GM04504 (cell line): ENCODE data around the gene UFSP2.

ENCODE experiments used
- DNase-seq: peaks from one replicate; pipeline ENCODE4 v3.0.0-alpha.2; 2012; ENCODE audit warnings: low read depth

The UFSP2 gene, protein sequence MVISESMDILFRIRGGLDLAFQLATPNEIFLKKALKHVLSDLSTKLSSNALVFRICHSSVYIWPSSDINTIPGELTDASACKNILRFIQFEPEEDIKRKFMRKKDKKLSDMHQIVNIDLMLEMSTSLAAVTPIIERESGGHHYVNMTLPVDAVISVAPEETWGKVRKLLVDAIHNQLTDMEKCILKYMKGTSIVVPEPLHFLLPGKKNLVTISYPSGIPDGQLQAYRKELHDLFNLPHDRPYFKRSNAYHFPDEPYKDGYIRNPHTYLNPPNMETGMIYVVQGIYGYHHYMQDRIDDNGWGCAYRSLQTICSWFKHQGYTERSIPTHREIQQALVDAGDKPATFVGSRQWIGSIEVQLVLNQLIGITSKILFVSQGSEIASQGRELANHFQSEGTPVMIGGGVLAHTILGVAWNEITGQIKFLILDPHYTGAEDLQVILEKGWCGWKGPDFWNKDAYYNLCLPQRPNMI

GRCh38 chr4:185425647-185426352 is at the start of gene UFSP2:
Gene UFSP2, minus strand, starts transcription at chr4:185425964. Its CDS starts 96 bp downstream, at chr4:185425868.
- peak; percentile 77 for DNase-seq

GRCh38 chr4:185473247-185473646 is 47.5 kb upstream of the UFSP2 start:
- no peak for DNase-seq

GRCh38 chr4:185472103-185472542 is 46.4 kb upstream of the UFSP2 start:
- no peak for DNase-seq

DNA sequence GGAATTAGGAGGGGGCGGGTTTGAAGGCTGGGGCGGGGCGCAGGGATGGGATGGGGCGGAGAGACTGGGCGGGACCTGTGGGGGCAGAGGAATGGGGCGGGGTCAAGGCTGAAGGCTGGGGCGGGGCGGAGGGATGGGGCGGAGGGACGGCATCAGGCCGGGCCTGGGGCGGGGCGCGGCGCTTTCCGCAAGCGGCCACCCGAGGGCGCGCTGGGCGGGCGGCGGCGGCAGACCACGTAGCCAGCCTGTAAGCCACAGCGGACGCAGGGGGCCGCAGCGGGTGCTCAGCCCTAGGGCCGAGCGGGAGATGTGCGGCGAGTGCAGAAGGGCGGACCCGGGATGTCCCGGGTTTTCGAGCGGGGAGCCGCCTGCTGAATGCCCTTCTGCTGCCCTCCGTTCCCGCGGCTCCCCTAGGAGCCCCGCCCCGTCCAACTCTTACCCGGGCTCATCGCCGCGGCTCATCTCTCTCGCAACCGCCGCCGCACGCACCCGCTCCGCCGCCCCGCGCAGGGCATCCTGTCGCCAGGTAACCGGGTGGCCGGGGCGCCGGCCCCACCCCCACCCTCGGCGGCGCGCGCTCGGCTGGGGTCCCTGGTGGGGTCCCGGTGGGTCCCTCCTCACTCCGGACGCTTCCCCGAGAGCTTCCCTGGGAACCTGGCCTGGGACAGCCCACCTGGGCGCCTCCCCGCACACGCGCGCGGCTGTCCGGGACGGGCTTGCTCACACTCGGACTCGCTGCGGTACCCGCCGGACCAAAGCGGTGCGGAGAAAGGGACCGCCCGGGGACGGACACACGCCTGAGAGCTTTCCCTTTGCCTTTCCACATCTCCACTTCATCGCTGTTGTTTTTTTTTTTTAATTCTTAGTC is 45.7 kb upstream of the UFSP2 start, which contains the start of gene CCDC110:
CCDC110 (minus strand) TSS at position 499 of the 868 bp plus-strand sequence; CDS start at position 449, 50 bp downstream.
- peak; percentile 77 for DNase-seq

DNA sequence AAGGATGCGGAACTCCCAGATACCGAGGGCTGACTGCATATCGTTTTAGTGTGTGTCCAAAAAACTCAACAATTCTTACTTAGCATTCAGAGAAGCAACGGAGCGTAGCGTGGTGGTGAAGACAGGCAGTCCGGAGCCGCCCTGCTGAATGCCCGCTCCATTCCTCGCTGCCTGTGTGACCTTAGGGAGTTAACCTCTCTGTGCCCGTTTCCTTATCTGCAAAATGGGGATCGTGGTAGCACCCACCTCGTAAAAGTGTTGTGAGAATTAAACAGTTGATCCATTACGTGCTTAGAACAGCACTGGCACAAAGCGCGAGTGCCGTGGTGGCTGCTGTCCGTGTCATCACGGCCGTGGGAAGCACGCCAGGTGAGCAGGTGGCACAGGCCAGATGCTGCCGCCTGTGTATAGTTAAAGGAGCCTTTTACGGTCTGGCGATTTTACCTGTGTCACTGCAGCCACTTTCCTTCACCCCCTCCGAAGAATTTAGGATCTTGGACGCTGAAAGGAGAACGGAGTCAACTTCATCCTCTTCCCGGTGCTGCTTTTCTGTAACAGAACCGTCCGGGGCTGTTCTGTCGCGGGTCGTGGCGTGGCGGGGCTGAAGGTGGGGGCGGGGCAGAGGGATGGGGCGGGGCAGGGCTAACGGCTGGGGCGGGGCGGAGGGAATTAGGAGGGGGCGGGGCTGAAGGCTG is 44.9 kb upstream of the UFSP2 start:
- DNase-seq = no peak

GRCh38 chr4:185469580-185470154 is 43.9 kb upstream of the UFSP2 start:
- no peak for DNase-seq

DNA sequence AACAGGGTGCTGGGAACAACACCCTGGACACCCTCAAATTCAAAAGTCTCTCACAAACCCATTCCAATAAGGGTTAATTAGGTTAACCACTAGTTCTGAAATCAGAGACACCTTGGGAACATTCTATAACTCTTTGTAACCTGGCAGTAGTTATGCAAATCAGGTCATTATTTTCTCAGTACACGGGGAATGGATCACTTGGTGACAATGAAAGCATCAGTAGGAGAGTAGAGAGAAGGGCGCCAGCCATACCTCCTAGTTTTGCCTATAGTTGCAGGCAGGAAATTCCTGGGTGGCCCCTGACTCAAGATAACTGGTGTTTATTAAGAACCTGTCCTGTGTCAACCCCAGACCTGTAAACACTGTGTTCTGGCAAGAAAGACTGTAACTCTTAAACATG is 43.2 kb upstream of the UFSP2 start:
- DNase-seq = no peak

DNA sequence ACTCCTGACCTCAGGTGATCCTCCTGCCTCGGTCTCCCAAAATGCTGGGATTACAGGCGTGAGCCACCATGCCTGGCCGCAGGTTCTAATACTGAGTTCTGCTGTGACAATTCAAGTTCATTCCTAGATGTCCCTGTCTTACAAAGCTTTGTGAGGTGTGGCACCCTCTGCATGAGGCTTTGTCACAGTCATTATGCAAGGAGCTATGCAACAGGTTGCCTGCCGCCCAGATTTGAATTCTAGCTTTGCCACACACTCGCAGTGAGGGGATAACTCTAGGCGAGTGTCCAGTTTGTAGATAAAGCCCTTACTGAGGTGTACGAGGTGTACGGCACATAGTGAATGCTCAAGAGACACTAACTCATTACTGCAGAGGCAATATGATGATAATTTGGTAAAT is 42.2 kb upstream of the UFSP2 start:
- no peak for DNase-seq

GRCh38 chr4:185467101-185467500 is 41.3 kb upstream of the UFSP2 start:
- no peak for DNase-seq

- no peak for DNase-seq
Measured at GRCh38 chr4:185465707-185466106, 39.9 kb upstream of the UFSP2 start.

GRCh38 chr4:185464887-185465286 is 39.1 kb upstream of the UFSP2 start:
- DNase-seq = no peak

DNA sequence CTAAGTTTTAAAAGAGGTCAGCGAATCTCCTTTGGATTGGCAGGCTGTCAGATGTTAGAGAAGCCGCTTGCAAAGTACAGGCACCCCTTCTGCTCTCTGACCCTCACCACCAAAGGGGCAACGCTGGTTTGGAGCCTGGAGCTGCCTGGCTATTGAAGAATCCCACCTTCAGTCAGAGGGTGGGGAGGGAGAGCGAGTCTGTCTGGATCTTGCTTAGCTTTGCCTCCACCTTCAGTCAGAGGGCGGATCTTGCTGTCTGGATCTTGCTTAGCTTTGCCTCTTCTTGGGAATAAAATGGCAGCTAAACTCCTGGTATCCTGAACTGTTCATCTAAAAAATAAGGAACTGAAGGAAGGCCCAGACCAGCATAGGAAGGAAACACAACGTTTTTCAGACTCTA is 38.4 kb upstream of the UFSP2 start:
- no peak for DNase-seq

DNA sequence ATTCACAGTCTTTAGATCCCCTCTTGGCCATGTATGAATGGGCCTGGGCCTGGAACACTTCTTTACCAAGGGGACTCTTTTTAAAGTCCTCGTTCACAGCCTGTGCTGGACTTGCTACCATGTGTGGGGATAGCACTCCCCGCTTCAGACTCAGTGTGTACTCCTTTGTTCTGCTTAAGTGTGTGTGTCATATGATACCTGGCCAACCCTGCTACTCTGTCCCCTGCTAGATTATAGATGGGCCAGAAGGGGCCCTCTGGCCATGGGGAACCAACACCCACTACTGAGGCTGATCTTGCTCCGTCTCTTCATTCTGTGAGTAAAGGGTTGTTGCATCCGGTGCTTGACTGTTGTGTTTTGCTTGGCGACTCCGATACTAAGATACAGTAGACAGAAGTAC is 37.8 kb upstream of the UFSP2 start:
- no peak for DNase-seq

DNA sequence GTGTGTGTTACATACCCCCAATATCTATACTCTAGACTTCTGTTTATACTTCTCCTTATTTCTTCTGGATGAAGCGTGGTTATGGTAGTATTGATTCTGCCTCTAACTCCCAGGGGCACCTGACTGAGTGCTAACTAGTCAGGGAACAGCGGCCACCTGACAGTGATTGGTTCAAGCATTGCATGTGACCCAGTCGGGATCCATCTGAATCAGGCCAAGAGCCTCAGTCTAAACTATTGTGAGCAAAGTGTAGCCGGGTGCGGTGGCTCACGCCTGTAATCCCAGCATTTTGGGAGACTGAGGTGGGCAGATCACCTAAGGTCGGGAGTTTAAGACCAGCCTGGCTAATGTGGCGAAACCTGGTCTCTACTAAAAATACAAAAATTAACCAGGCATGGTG is 35.8 kb upstream of the UFSP2 start:
- DNase-seq = no peak

DNA sequence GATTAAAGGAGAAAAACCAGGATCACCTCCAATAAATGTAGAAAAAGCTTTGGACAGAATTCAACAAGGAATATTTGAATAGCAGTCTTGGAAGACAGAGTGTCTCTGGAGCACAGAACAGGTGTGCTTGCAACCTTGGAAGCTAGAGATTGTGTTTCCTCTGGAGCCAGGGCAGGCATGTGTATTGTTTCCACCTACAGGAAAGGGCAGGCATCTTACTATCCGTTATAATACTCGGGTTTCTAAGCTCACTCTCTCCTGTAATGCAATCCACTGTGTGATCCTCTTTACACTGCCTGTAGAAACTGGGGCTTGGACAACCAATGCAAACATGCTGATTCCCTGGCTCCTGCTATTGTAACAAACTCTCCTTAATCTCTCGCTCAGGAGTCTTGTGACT is 31.4 kb upstream of the UFSP2 start:
- no peak for DNase-seq

- DNase-seq = no peak
Measured at GRCh38 chr4:185456131-185456530, 30.4 kb upstream of the UFSP2 start.

DNA sequence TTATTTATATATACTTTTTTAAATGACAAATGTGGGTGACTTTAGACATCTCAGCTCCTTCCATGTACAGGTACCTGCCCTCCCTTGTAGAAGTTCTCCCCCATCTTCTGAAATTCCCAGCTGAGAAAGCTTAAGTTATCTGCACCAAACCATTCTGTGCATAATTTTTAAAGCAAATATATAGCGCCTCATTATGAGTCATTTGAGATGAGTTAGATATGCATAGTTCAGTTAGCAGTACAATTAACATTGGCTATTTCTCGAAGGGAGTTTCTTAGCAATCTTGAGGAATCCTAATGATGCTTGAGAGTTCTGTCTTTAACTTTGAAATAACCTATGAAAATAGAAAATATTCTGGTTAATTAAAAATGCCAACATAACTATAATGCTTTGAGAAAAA is 19.4 kb upstream of the UFSP2 start:
- no peak for DNase-seq

GRCh38 chr4:185441479-185441878 is 15.7 kb upstream of the UFSP2 start:
- DNase-seq = no peak

- DNase-seq = no peak
Measured at GRCh38 chr4:185437809-185438208, 12.0 kb upstream of the UFSP2 start.

GRCh38 chr4:185435466-185435865 is 9.7 kb upstream of the UFSP2 start:
- DNase-seq = no peak

DNA sequence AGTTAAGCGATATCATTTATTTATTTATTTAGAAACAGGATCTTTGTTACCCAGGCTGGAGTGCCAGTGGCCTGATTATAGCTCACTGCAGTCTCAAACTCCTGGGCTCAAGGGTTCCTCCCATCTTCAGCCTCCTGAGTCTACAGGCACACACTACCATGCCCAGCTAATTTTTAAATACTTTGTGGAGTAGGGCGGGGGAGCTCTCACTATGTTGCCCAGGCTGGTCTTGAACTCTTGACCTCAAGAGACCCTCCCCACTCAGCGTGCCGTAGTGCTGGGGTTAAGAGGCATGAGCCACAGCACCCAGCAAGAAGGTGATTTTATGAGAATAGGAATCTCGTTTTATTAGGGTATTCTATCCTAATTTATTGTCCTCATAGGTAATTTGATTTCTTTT is 3.9 kb upstream of the UFSP2 start:
- DNase-seq = no peak
